HepG2 (cell line): ENCODE results near the gene CC2D1B. TPM values are rescaled to one million over a fixed set of nuclear protein-coding genes. Genes with fewer than 3 reads are reported as not detected.

Source experiments
- ATAC-seq: fragments of 200-7000 bp; cut with Tn5 transposase; 3 replicates; pipeline ENCODE4 v1.9.1; 2020; ENCODE audit warnings: mild to moderate bottlenecking, moderate library complexity
- BruUV-seq: library from RNA; stranded (reverse); fragments of 400-500 nt; replicated peaks from 2 replicates; lab custom pipeline; 2021; lab: Mats Ljungman, UMichigan
- CTCF ChIA-PET: fragments of 300-600 bp; formaldehyde crosslinking; extraction: SDS; loops from one replicate; lab custom pipeline; 2021; ENCODE audit warnings: low total read pairs, inconsistent platforms, low intra/inter-chr PET ratio; lab: Yijun Ruan, JAX
- POLR2A ChIA-PET: fragments of 350-600 bp; sonication (Branson Sonifier 250); formaldehyde crosslinking; loops from one replicate; lab custom pipeline; 2020; ENCODE audit warnings: antibody characterized with exemption, inconsistent platforms; lab: Yijun Ruan, JAX
- DNase-seq: peaks from one replicate; pipeline ENCODE4 v3.0.0-alpha.2; 2015; ENCODE audit warnings: low spot score
- FAIRE-seq: peaks from 3 replicates; lab custom pipeline; 2011; peaks lifted over from hg19 to GRCh38; lab: Jason Lieb, UNC
- H2AFZ ChIP-seq: one replicate; pipeline ENCODE4 v1.6.1; 2011; ENCODE audit warnings: low read length, inconsistent platforms
- H3K27ac ChIP-seq: fragments of 300-600 bp; 3 replicates; pipeline ENCODE4 v1.8.0; 2011; ENCODE audit warnings: mixed run types, mild to moderate bottlenecking, mixed read lengths, low read length, inconsistent platforms; ENCODE audit not compliant: insufficient read depth; ENCODE audit errors: extremely low read length
- H3K27me3 ChIP-seq, 2 experiments: fragments of 200-600 bp in 1 of 2; 2 replicates in 1 of 2; 3 replicates in 1 of 2; pipeline versions ENCODE4 v1.6.0 to v1.8.0; 2011; ENCODE audit warnings: low read length in 2 of 2, mild to moderate bottlenecking in 2 of 2, moderate library complexity in 2 of 2, inconsistent platforms in 1 of 2; ENCODE audit not compliant: insufficient read depth in 2 of 2, control insufficient read depth in 1 of 2
- H3K36me3 ChIP-seq, 2 experiments: fragments of 200-600 bp in 1 of 2; replicated peaks in 1 of 2; 2 replicates in 1 of 2; 3 replicates in 1 of 2; pipeline versions ENCODE4 v1.5.1 to v1.8.0; 2011; ENCODE audit warnings: low read length in 2 of 2, inconsistent platforms in 1 of 2; ENCODE audit not compliant: insufficient read depth in 2 of 2, control insufficient read depth in 1 of 2
- H3K4me1 ChIP-seq: 2 replicates; pipeline ENCODE4 v1.5.1; 2012; ENCODE audit warnings: low read length, inconsistent platforms; ENCODE audit not compliant: insufficient read depth
- H3K4me2 ChIP-seq: 2 replicates; pipeline ENCODE4 v1.6.0; 2011; ENCODE audit warnings: low read depth, low read length, inconsistent platforms
- H3K4me3 ChIP-seq, 3 experiments: fragments of 200-600 bp in 1 of 3; sonication (generic), shearing (Covaris generic) in 1 of 3; replicated peaks in 1 of 3; 2 replicates each; pipeline ENCODE4 v1.5.1; 2011 to 2016; ENCODE audit warnings: low read length in 3 of 3, inconsistent platforms in 2 of 3, low read depth in 2 of 3, mild to moderate bottlenecking in 2 of 3, control low read depth in 1 of 3, mixed read lengths in 1 of 3; ENCODE audit not compliant: insufficient read depth in 1 of 3
- H3K79me2 ChIP-seq: one replicate; pipeline ENCODE4 v1.6.1; 2011; ENCODE audit warnings: low read length, inconsistent platforms; ENCODE audit not compliant: insufficient read depth
- H3K9ac ChIP-seq: 2 replicates; pipeline ENCODE4 v1.6.0; 2011; ENCODE audit warnings: mild to moderate bottlenecking, low read depth, low read length, inconsistent platforms; ENCODE audit not compliant: insufficient read depth
- H3K9me3 ChIP-seq: 2 replicates; pipeline ENCODE4 v1.5.1; 2012; ENCODE audit warnings: mild to moderate bottlenecking, low read length
- H4K20me1 ChIP-seq: 2 replicates; pipeline ENCODE4 v1.6.0; 2011; ENCODE audit warnings: inconsistent platforms, mild to moderate bottlenecking, low read length, moderate library complexity; ENCODE audit not compliant: insufficient read depth
- FLYWCH1 ChIP-seq: sonication (generic); formaldehyde crosslinking; IDR thresholded peaks from 2 replicates; pipeline ENCODE4 v1.8.1; 2023; ENCODE audit warnings: mild to moderate bottlenecking, missing genetic modification reagents
- NR2F6 ChIP-seq, 2 experiments: IDR thresholded peaks; 2 replicates each; pipeline ENCODE4 v1.6.1; 2016; ENCODE audit warnings: antibody characterized with exemption in 1 of 2, mild to moderate bottlenecking in 1 of 2
- ZNF354B ChIP-seq: sonication (generic); formaldehyde crosslinking; IDR thresholded peaks from 2 replicates; pipeline ENCODE4 v1.8.0; 2022; ENCODE audit warnings: mild to moderate bottlenecking, missing genetic modification reagents
- ZNF530 ChIP-seq: sonication (generic); formaldehyde crosslinking; IDR thresholded peaks from 2 replicates; pipeline ENCODE4 v1.5.0; 2020; ENCODE audit warnings: low read depth, mild to moderate bottlenecking, missing genetic modification reagents
- ZNF605 ChIP-seq: sonication (generic); formaldehyde crosslinking; IDR thresholded peaks from 2 replicates; pipeline ENCODE4 v1.8.0; 2022; ENCODE audit warnings: mild to moderate bottlenecking, missing genetic modification reagents
- WGBS: methylation state at CpG from one replicate; pipeline ENCODE4 v1.1.6; 2017; ENCODE audit warnings: low lambda C conversion rate; 5-methylcytosine and 5-hydroxymethylcytosine counted together
- in situ Hi-C: cut with HindIII; loops from 2 replicates; pipeline ENCODE4 v1.10.0; 2017; ENCODE audit warnings: low pct_unique_long_range_greater_than_20kb; ENCODE audit not compliant: extremely low pct_ligation_motif_present
- intact Hi-C: fragments of 100-400 bp; cut with micrococcal nuclease; formaldehyde crosslinking; loops from one replicate; pipeline ENCODE4 v1.10.0; 2022; ENCODE audit not compliant: unreplicated experiment
- polyA plus RNA-seq, 8 experiments: library from polyadenylated mRNA; depleted of rRNA in 3 of 8; stranded (reverse) in 7 of 8; unstranded in 1 of 8; fragments of >200 nt; fragmentation: Illumina TruSeq in 4 of 8; extraction: Trizol in 4 of 8; gene quantifications; 2 replicates each; pipeline versions ENCODE4 v1.2.1 to v1.2.3, GENCODE V29; 2011 to 2016; ENCODE audit warnings: low read depth in 4 of 8, missing spikeins in 1 of 8, mixed read lengths in 1 of 8; ENCODE audit not compliant: insufficient read depth in 1 of 8
- total RNA-seq, 5 experiments: library from RNA; depleted of rRNA; stranded (reverse); fragments of >200 nt; fragmentation: Illumina TruSeq; extraction: Trizol; gene quantifications; 2 replicates each; pipeline ENCODE4 v1.2.3, GENCODE V29; 2016; ENCODE audit warnings: low read depth in 1 of 5
- TF ChIP-seq, protein P1 (sequence below): sonication (generic); formaldehyde crosslinking; conservative IDR thresholded peaks from 2 replicates; pipeline ENCODE4 v1.4.0; 2020; ENCODE audit warnings: mild to moderate bottlenecking, missing genetic modification reagents, moderate library complexity

Gene CC2D1B
- total and polyA plus RNA-seq, 2 of the 13 experiments (the other 11 are each of a cell fraction or from before 2014, with no cell fraction given) = 7.2 to 19.2 TPM

DNA sequence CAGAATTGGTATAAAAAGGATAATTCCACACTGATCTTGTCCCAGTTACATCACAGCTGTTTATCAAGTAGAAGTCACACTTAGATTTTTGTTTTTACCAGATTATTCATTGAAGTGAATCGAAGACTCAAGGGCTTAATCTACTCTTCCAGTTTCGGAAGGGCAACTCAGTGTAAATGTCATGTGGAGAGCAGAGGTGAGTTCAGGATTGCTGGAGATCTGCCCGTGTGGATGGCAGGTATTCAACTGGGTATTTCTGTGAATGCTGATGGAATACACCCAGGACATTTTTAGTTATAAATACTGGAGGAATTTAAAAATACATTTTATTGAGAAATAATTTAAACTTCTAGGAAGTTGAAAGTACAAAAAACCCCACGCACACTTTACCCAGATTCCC, 19.4 kb downstream of the CC2D1B start:
- Histone ChIP-seq H2AFZ (no peak overlapping the region), H3K4me2 (no peak overlapping the region), H3K4me3 (no peak overlapping the region), H3K36me3 (peaks cover 2 to 5% of the 10 kb centered on the region in 2 experiments; a peak in 2 of 5 replicates), H3K27me3 (no peaks in the 10 kb centered on the region; a peak in 1 of 5 replicates), H3K79me2 (no peaks in the 10 kb centered on the region), H4K20me1 (no peaks in the 10 kb centered on the region), H3K27ac (no peak overlapping the region), H3K9ac (no peak overlapping the region)
- FAIRE-seq = no peak
- no peak for DNase-seq
- POLR2A ChIA-PET = no interaction called here
- CTCF ChIA-PET = no interaction called here
- in situ Hi-C loops = no loop called here
- ATAC-seq = no peak
- BruUV-seq = TSS peak; percentile 39
- TF ChIP-seq NR2F6 (IDR thresholded peaks at IDR 0.05) = no peak
- TF ChIP-seq NR2F6 (CRISPR knock-in tag; IDR thresholded peaks at IDR 0.05) = no peak
- TF ChIP-seq ZNF530 (CRISPR knock-in tag) = no peak
- TF ChIP-seq ZNF354B = no peak
- TF ChIP-seq FLYWCH1 (CRISPR knock-in tag) = no peak
- TF ChIP-seq, protein P1, sequence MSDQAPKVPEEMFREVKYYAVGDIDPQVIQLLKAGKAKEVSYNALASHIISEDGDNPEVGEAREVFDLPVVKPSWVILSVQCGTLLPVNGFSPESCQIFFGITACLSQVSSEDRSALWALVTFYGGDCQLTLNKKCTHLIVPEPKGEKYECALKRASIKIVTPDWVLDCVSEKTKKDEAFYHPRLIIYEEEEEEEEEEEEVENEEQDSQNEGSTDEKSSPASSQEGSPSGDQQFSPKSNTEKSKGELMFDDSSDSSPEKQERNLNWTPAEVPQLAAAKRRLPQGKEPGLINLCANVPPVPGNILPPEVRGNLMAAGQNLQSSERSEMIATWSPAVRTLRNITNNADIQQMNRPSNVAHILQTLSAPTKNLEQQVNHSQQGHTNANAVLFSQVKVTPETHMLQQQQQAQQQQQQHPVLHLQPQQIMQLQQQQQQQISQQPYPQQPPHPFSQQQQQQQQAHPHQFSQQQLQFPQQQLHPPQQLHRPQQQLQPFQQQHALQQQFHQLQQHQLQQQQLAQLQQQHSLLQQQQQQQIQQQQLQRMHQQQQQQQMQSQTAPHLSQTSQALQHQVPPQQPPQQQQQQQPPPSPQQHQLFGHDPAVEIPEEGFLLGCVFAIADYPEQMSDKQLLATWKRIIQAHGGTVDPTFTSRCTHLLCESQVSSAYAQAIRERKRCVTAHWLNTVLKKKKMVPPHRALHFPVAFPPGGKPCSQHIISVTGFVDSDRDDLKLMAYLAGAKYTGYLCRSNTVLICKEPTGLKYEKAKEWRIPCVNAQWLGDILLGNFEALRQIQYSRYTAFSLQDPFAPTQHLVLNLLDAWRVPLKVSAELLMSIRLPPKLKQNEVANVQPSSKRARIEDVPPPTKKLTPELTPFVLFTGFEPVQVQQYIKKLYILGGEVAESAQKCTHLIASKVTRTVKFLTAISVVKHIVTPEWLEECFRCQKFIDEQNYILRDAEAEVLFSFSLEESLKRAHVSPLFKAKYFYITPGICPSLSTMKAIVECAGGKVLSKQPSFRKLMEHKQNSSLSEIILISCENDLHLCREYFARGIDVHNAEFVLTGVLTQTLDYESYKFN = no peak
- TF ChIP-seq ZNF605 (CRISPR knock-in tag) = no peak
- TF ChIP-seq, all 625 proteins: peak for 0
- H3K4me1 ChIP-seq = peaks cover 16% of the 10 kb centered on the region
- WGBS = 98% methylated on average over 4 of the region's 4 CpGs
- intact Hi-C loops = loop anchor here (5.0 kb wide), 1 partner anchor 219 kb away; no protein-coding TSS in a partner anchor
- no peaks in the 10 kb centered on the region for H3K9me3 ChIP-seq
